ENCODE data around the gene HSBP1L1.

The HSBP1L1 gene

DNA sequence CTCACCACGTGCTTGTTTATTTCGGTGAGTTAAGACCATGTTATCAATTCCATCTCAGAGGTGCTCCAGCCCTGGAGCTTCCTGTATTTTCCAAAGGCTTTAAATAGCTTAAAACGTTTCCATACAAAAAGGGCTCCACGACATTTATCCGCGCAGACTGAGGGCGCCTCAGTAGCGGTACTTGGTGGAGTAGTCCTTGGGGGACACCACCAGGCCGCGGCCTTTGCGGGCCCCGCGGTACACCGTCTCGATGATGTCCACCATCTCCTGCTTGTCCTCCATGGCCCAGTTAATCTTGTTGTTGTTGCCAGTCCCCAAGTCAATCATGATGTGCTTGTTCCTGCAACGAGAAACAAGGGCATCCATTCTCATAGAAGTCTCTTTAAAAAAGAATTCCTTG, 9.1 kb downstream of the HSBP1L1 start:
- TF ChIP-seq, protein P1, sequence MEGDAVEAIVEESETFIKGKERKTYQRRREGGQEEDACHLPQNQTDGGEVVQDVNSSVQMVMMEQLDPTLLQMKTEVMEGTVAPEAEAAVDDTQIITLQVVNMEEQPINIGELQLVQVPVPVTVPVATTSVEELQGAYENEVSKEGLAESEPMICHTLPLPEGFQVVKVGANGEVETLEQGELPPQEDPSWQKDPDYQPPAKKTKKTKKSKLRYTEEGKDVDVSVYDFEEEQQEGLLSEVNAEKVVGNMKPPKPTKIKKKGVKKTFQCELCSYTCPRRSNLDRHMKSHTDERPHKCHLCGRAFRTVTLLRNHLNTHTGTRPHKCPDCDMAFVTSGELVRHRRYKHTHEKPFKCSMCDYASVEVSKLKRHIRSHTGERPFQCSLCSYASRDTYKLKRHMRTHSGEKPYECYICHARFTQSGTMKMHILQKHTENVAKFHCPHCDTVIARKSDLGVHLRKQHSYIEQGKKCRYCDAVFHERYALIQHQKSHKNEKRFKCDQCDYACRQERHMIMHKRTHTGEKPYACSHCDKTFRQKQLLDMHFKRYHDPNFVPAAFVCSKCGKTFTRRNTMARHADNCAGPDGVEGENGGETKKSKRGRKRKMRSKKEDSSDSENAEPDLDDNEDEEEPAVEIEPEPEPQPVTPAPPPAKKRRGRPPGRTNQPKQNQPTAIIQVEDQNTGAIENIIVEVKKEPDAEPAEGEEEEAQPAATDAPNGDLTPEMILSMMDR (IDR thresholded peaks at IDR 0.05): no peak
- no peak overlapping the region for H3K27ac ChIP-seq
- DNase-seq (ENCODE audit: low spot score): no peak
- no peak overlapping the region for H3K4me3 ChIP-seq

DNA sequence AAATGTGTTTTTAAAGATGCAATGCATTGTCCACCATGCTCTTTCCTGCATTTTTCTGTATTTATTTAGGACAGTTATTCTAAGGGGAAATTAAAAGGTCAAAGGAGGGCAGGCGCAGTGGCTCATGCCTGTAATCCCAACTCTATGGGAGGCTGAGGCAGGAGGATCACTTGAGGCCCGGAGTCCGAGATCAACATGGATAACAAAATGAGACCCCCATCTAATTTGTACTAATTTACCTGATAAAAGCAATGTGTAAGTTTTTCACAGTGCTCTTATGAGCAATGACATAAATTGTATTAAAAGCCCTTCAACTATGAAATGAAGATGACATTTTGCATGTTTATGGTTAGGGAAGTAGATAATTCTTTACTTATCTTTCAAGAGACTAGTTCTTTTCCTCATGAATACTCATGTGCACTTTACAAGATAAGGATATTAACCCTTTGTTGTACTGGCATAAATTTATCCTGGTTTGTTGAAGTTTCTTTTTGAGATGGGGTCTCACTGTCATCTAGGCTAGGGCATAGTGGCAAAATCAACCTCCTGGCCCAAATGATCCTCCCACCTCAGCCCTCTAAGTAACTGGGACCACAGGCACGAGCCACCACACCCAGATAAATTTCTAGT, 9.7 kb downstream of the HSBP1L1 start:
- TF ChIP-seq, protein P1 (IDR thresholded peaks at IDR 0.05): no peak
- Histone ChIP-seq H3K27ac (no peak overlapping the region), H3K4me3 (no peak overlapping the region)
- no peak for DNase-seq (ENCODE audit: low spot score)

DNA sequence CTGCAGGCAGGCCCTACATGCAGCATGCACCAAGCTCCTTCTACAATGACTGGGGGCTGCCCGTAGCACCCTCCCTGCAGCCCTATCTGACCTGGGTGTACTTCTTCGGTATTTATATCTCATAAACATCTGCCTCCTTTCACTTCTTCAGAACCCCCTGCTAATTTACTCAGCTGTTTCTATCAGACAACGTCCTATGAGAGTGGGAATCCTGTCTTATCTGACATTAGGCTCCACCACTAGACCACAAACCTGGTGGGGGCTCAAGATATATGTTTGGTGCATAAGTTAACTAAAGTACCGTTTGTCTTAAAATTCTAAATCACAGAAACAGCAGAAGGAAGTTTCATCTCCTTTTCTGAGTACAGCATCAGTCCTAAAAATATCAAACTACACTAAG, 10.6 kb downstream of the HSBP1L1 start:
- no peak overlapping the region for H3K27ac ChIP-seq
- no peak for DNase-seq (ENCODE audit: low spot score)
- TF ChIP-seq, protein P1 (IDR thresholded peaks at IDR 0.05): no peak
- H3K4me3 ChIP-seq: no peak overlapping the region

DNA sequence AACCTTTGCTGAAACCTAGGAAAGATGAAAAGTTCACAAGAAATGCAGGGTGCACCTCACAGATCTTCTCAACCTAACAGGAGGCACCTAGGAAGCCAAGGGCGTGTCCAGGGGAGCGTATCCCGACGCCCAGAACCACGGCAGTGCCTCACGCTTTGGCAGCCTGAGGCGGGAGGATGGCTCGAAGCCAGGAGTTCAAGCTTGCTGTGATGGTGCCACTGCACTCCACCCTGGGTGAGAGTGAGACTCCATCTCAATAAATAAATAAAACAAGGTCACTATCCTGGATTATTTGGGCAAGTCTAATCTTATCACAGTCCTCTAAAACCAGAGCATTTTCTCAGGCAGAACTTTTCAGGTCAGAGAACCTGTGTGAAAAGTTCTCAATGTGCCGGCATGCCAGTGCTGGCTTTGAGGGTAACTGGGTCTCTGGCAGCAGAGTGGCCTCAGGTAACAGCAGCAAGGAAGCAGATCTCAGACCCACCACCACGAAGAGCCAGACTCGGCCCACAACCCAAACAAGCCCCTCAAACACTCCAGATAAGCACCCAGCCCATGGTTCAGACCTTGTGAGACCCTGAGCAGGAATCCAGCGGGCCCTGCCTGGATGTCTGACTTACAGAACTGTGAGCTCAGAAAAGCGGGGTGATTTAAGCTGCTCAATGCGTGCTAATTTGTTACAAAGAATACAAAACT, 11.7 kb downstream of the HSBP1L1 start:
- DNase-seq (ENCODE audit: low spot score): no peak
- TF ChIP-seq, protein P1 (IDR thresholded peaks at IDR 0.05): no peak
- Histone ChIP-seq H3K4me3 (no peak overlapping the region), H3K27ac (no peak overlapping the region)

DNA sequence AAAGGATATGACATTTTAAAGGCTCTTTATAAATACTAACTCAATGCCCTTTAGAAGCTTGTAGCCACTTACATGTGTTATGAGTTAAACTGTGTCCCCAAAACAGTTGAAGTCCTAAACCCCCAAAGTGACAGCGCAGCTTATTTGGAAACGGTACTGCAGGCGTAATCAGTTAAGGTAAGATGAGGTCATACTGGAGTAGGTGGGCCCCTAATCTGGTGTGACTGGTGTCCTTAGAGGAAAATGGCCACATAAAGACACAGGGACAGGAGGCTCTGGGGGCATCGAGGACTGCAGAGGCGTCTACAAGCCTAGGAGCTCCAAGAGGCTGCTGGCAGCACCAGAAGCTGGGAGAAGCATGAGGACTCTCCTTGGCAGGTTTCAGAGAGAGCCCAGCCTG, 15.4 kb downstream of the HSBP1L1 start:
- DNase-seq (ENCODE audit: low spot score): no peak
- H3K27ac ChIP-seq: no peak overlapping the region
- H3K4me3 ChIP-seq: no peak overlapping the region
- TF ChIP-seq, protein P1 (IDR thresholded peaks at IDR 0.05): no peak

DNA sequence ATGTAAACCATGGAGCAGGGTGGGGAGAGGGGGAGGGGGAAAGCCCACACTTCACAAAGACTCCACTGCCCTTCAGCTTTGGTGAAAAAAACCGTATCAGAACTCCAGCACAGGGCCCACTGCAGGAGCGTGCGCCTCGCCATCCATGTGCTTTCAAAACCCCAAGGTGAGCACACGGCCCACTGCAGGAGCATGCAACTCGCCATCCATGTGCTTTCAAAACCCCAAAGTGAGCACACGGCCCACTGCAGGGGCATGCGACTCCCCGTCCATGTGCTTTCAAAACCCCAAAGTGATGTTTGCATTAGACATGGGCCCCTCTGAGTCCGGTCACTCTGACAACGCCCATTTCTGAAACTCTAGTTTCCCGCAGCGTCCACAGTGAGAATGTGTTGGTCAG, 16.1 kb downstream of the HSBP1L1 start:
- no peak overlapping the region for H3K4me3 ChIP-seq
- DNase-seq (ENCODE audit: low spot score): no peak
- TF ChIP-seq, protein P1 (IDR thresholded peaks at IDR 0.05): no peak

DNA sequence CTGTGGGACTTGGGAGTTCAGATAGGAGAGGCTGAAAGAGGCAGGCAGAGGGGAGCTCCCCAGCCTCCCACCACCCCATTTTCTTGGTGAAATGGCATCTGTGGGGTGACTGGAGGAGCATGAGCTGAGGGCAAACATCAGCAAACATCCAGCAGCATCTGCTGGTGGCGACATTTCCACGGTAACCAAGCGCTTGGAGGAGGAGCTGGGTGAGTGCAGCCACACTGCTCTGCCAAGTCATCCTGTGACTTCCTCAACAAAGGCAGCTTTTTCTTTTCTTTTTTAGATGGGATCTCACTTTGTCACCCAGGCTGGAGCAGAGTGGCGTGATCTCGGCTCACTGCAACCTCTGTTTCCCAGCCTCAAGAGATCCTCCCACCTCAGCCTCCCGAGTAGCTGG, 18.3 kb downstream of the HSBP1L1 start:
- TF ChIP-seq, protein P1 (IDR thresholded peaks at IDR 0.05): no peak
- no peak for DNase-seq (ENCODE audit: low spot score)
- Histone ChIP-seq H3K27ac (no peak overlapping the region), H3K4me3 (no peak overlapping the region)

More for the DNA sequence above, 16.1 kb downstream of the HSBP1L1 start:
- H3K27ac ChIP-seq: no peak overlapping the region
